HG02759 (cell line): ENCODE data around the gene IRX4.
"Not testable (repeated sequence)": the region's sequence is repeated elsewhere in the genome, so short reads cannot be mapped to it uniquely, and the experiment has no call there.

Source experiments
- ATAC-seq: cut with Tn5 transposase; IDR thresholded peaks from one replicate; pipeline ENCODE4 v1.9.1; 2021; ENCODE audit warnings: mild to moderate bottlenecking, moderate library complexity; ENCODE audit not compliant: unreplicated experiment

Gene IRX4

DNA sequence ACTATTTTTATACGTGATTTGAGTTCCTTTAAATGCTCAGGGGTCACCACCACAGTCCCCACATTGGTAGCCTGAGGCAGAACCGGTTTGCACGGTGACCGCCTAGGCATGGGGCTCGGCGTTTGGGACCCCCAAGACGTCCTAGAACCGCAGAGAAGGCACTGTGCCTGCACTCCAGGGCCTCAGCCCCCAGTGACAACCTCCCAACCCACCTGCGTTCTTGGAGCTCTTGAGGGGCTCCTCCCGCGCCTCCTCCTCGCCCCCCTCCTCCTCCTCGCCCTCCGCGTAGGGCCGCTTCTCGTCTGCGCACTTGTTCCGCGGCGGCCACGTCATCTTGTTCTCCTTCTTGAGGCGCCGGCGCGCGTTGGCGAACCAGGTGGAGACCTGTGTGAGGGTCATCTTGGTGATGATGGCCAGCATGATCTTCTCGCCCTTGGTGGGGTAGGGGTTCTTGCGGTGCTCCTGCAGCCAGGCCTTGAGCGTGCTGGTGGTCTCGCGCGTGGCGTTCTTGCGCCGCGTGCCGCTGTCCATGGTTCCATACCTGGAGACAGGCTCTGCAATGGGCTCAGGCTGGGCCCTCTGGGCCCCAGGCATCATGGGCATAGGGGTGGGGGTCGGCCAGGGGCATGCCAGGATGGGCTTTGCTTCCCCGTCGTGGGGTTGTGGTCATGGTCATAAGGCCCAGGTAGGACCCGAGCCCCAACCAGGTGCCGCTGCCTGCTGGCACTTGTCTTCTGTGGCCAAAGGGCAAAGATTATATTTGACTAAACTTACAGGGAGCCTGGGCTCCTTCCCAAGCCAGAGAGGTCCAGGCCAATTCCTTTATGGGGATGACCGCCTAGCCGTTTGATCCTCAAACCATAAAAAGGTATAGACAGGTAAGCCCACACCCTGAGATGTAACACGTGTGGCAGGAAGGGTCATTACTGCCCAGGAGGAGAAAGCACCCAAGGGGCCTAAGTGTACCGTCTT is 3.1 kb downstream of the IRX4 start:
- no peak for ATAC-seq

DNA sequence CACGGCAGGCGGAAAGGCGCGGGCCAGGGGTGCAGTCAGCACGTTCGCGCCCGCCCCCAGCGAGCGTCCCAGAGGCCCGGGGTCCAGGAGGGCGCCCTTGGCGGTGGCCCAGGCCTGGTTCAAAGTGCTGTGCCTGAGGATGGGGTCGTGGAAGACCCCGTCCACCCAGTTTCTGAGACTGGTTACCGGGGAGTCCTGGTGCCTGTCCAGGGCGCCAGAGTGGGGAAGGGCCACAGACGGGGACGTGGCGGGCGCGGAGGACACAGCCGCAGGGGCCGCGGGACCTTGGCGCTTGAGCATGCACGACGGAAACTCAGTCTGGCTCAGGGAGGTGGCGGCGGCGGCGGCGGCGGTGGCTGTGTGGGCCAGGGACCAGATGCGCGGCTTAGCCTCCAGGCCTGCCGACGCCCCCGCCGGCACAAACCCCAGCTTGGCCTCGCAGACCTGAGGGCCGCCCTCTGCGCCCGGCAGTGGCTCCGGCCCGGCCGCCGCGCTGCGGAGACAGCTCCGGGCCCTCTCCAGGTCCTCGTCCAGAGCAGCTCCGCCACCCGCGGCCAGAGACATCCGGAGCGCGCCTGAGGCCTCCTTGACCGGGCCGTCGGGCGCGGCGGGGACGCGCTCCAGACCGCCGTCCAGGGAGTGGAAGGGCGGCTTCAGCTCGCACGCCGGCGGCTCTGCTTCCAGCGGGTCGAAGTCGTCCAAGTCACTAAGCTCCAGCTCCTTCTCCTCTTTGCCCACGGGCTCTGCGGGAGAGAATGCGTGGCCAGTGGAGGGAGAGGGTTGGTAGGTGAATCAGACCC is 4.5 kb downstream of the IRX4 start:
- ATAC-seq = no peak

DNA sequence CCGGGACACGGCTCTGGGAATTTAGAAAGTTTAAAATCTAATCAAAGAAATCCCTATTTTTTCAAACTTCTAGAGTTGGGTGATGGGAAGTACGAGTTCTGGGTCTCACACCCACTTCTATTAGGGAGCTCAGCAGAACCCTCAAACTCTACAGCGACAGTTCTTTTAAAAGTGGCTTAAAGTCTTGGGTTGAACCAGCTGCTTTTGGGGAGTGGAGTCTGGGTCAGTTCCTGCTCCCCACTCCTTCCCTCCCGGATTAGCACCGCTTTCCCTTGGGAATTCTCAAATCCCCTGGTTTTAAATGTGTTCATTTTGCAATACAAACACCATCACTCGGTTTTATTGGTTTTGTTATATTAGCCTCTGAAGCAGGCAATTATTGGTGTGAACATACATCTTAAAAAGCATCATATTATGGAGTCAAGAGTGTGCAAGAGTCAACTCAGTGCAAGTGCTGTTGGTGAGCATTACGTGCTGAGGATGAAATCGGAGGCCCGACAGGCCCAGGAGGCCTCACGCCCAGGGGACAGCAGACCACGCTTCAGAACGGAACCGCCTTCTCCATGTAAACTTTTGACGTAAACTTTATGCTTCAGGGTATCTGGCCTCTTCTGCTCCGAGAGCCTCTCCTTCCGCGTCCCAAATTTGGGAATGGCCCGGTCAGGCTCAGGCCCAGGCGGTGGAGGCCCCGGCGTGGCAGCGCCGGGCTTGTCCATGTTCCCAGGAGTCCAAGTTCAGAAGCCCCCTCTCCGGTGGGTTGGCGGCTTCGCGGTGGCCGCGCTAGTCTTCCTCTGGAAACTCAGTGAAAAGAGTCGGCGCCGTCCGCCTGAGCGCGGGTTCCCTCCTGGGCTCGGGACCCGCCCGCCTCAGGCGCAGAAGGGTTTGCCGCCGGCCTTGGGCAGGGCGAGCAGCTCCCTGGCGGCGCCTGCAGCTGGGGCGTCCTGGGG is 5.3 kb downstream of the IRX4 start:
- no peak for ATAC-seq

DNA sequence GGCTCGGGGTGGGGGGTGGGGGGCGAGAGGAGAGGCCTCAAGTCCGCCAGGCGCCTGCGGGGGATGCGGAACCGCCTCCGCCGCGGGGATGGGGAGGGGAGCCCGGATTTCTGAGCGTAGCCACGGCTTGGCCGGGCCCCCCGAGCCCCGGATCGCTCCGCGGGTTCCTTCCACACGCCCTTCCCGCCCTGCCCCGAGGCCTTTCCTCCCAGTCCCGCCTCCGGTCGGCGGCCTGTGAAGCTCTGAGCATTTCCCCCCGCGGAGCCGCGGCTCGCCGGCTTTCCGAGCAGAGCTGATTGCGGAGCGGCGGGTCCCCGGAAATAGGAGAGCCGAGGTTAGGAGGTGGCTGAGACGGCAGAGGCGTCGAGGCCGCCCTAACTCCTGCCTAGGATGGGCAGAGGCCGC is 6.1 kb downstream of the IRX4 start:
- no peak for ATAC-seq

DNA sequence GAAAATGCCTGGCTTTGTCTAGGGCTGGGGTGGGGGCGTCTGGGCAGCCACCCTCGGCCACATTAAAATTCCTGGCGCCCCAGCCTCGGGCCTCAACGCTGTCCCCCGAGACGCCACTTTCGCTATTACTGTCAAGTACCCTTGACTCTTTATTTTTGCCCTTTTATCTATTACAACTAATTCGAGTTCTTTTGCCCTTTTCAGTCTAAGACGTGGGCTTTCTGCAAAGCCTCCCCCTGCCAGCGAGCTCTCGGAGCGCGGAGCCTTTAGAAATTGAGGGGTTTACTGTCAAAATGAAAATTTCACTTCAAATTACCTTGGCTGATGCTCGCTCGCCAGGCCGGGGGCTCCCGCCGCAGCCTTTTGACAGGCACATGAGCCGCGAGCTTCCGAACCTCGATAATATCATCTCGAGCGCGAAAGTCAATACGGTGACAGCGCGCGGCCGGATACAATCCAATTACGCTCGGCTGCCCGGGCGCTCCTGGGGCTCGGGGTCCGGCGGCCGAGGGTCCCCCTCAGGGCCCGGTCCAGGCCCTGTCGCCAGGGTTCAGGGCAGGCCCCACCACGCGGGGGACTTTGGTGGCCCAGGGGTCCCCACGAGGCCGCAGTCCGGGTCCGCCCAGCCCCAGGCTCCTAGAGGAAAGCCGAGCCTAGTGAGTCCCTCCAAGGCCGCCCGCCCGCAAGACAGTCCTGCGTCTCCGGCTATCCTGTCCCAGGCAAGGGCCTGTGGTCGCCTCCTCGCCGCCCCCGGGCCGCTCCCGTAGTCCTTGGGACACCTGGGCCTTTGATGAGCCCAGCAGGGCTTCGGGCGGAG is 6.7 kb downstream of the IRX4 start:
- no peak for ATAC-seq

DNA sequence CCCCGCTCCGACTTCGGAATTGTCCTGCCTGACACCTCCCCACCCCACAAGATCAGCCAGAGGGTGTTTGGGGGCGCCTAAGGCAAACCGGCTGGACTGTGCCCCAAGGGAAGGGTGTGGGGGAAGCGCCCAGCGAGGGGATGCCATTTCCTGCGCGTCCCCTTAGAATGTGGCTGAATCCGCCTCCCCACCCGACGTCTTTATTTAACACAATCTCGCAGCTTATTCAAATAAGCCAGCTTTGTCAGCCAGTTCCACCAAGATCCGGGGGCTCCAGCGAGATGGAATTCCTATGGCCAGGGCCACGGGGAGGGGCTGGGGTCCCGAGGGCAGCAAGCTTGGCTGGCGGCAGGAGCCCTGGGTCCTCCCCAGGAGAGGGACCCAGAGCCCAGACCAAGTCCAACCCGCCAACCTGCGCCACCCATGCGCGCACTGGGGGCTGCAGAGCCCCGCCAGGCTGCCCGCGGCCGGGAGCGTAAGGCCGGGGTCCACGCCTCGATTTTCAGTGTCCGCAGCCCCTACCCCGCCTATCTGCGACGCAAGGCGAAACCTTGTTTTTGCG is 7.4 kb downstream of the IRX4 start:
- ATAC-seq = no peak

DNA sequence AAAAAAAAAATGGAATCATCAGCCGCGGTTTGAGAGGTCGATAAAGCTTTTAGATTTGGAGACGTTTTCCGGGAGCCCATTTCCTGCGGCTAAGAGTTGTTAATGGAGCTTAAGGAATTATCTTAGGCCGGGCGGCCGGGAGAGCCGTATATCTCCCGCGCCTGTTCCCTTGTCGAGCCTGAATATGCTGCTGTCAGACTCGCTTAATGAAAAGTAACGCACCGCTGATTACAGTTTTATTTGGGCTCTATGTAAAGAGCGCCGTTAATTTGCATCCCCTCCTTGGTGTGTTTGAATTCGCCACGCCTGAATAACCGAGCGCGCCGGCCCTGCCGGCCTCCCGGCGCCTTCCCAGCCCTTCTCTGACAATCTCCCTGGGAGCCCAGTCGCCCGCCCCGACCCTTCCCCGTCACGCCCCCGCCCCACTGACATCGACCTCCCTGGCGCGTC is 7.9 kb downstream of the IRX4 start:
- ATAC-seq = no peak

DNA sequence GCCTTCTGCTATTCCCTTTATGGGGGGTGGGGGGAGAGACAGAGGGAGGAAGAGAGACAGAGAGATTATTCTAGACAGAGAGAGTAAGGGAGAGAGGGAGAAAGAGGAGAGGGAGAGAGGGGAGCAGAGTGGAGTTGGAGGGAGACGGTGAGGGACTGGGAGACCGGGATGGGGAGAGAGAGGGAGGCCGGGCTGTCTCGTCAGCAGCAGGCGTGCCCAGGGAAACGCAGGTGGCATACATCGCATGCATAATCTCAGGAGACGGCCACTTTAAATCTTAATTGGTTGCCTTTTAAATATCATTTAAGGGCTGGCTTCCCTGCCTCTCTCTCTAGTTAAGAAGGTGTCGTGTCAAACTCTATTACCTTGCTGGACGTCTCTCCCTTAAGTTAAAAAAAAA is 8.4 kb downstream of the IRX4 start:
- no peak for ATAC-seq

DNA sequence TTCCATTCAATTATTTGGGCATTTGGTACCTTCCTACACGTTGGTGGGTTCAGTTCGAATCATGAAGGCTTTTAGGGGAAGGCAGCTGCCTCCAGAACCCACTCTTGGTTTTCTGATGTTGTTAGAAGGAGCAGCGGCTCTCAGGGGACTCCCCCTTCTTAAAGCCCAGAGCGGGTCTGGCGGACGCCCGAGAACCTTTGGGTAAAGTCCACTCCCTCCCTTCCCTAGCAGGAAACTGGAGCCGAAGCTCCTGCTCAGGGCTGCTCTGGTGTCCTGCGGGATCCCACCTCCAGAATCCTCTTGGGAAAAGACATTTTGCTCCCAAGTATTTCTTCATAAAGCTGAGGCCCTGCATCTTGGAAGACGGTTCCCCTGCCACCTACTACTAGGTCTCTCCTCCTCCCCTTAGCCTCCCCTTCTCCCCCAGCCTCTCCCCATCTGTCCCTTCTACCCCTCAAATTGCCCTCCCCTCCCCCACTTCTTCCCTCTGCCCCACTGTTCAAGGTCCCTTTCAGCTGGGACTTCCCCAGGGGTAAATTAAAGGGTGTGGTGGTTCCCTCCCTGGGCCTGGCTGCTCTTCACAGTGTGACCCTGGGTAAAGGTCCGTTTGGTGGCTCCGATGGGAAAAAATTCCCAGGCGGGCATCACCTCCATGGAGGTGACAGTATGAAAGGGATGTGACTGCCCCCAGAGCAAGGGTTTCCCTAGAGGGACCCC is 9.3 kb downstream of the IRX4 start:
- no peak for ATAC-seq

DNA sequence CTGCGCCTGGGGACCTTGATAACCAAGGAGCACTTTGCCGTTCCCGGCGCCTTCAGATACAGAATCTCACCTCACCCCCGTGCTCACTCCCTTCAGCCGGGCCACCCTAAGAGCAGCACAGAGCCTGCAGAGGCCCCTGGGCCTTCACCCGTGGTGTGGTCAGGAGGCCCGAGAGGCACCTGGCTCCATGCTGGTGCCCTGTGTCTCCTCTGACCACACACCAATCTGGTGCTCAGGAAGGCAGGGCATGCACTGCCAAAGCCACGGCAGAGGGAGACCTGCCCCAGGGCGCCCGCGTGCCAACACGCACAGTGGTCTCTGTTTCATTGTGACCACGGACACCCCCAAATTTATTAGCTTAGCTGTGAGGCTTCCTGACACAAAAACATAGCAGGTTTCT is 11.3 kb downstream of the IRX4 start:
- ATAC-seq = no peak

DNA sequence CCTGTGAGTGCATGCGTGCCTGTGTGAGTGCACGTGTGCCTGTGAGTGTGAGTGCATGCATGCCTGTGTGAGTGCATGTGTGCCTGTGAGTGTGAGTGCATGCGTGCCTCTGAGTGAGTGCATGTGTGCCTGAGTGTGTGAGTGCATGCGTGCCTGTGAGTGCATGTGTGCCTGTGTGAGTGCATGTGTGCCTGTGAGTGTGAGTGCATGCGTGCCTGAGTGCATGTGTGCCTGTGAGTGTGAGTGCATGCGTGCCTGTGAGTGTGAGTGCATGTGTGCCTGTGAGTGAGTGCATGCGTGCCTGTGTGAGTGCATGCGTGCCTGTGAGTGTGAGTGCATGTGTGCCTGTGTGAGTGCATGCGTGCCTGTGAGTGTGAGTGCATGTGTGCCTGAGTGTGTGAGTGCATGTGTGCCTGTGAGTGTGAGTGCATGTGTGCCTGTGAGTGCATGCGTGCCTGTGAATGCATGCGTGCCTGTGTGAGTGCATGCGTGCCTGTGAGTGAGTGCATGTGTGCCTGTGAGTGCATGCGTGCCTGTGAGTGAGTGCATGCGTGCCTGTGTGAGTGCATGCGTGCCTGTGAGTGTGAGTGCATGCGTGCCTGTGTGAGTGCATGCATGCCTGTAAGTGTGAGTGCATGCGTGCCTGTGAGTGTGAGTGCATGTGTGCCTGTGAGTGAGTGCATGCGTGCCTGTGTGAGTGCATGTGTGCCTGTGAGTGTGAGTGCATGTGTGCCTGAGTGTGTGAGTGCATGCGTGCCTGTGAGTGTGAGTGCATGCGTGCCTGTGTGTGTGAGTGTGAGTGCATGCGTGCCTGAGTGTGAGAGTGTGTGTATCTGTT is 12.1 kb downstream of the IRX4 start:
- not testable (repeated sequence) for ATAC-seq

DNA sequence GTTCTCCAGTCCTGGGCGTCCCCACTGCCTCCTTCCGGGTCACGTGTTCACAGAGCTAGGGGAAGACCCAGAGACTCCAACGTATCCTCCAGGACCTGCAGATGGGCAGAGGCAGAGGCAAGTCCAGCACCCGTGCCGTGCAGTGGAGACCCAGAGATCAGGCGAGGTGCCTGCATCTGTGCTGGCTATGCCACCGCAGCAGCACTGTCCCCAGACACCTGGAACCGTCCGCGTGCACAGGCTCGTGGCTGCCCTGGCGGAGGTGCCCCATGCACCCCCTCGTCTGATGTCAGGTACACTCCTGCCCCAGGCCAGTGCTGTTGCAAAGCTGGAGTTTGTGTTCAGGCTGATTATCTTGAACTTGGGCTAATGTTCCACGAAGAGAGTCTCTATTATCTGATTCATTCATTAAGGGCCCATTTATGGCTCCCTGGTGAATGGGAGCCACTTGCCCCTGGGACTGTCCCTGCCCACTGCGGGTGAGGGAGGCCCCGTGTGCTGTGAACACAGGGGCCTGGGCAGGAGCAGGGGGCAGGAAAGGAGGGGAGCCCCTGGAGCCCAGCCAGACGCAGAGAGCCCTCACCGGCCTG is 13.7 kb downstream of the IRX4 start:
- no peak for ATAC-seq

DNA sequence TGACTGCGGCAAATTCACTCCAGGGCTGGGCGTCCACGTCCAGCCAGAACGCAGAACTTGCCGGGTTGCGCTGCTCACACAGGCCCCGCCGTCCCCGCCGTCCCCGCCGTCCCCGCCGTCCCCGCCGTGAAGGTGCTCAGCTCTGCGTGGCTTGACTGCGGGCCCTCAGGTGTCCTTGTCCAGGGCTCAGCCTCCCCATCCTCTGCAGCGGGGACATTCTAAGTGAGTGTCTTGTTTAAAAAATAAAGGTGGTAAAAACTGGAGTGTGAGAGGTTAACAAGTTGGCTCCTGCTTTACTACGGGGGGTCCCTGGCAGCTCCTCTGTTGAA is 14.9 kb downstream of the IRX4 start:
- no peak for ATAC-seq

DNA sequence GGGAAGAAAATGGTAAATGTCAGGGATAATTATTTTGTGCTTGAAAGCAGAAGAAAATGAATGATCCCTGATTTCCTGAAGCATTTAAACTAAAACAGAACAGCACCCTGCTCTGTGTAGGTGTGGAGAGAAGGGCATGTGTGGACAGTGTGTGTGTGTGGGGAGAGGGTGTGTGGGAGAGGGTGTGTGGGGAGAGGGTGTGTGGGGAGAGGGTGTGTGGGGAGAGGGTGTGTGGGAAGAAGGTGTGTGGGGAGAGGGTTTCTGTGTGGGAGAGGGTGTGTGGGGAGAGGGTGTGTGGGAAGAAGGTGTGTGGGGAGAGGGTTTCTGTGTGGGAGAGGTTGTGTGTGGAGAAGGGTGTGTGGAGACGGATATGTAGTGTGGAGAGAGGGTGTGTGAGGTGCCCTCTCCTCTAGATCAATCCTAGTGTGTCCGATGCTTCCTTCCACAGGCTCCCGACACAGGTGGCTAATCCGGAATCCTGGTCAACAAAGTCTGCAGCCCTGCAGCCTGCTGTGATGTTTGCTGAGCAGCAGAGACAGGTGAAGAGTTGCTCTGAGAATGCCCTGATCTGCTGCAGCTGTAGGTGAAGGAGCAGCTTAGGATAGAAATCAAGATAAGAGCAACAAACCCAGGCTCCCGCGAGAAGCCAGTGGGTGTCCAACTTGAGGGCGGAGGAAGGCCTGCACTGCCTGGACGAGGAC is 15.5 kb downstream of the IRX4 start:
- ATAC-seq = no peak

DNA sequence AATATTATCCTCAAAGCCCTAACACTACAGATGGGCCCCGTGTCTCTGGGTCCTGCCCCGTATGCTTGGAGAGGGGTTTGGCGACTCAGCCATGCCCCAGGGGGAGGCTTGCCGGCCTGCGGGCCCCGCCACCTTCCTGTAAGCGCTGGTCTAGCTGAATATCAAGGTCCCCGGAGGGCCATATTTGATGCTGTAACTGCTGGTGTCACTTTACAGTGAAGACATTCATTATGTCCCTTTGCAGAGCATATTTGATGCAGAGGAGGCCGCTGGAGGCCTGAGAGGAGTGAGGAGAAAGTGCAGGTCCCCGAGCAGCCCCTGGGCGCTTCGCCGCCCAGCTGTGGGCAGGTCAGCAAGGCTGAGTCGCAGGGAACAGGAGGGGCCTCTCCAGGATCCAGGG is 16.8 kb downstream of the IRX4 start:
- no peak for ATAC-seq

DNA sequence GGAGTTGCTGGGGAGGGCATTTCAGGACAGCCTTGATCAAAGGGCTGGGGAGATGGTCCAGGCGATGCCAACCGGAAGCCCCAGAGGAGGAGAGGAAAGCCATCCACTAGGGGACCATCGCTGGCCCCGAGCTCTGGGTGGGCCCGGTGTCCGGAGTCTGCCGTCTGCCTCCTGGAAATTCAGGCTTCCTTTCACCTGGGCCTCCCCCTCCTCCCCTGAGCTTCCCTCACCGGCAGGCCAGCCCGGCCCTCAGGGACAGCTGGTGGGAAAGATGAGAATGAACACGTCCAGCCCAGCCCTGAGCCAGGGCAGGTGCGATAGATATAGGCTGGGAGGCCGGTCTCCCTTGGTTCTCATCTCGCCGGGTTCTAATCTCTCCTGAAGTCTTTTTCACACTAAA is 17.2 kb downstream of the IRX4 start:
- ATAC-seq = no peak

DNA sequence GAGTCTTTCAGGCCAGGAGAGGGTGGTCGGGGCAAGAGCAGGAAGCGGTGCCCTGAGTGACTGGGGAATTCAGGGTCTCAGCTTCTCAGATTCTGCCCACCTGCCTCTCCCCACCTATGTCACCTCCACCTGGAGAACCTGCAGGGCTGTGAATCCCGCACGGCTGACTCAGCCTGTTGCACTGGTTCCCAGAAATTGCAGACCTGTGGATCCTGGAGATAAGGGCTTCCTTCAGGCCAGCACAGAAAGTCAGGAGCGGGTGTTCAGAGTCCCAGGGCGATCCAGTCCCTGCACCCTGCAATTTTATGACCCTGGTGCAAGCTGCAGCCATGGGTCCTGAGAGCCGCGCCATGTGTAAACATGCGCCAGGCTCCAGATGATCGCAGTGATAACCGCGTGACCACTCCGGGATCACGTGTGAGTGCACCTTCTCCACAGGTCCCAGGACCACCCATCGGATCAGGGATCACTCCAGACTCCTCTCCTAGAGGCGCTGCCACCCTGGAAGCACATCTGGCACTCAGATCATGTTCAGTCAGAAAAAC is 17.8 kb downstream of the IRX4 start:
- ATAC-seq = no peak
